HG03575 (cell line): ENCODE measurements around the gene CAMK1G.

Source experiments
- ATAC-seq: cut with Tn5 transposase; IDR thresholded peaks from one replicate; pipeline ENCODE4 v1.9.1; 2021; ENCODE audit not compliant: unreplicated experiment, insufficient number of reproducible peaks, low FRiP score; ENCODE audit errors: extremely low read depth

CAMK1G gene

GRCh38 chr1:209583408-209583807 is at the start of gene CAMK1G:
Gene CAMK1G (plus strand): TSS chr1:209583714. CDS start chr1:209594984, 11,270 bp downstream.
- ATAC-seq = no peak

DNA sequence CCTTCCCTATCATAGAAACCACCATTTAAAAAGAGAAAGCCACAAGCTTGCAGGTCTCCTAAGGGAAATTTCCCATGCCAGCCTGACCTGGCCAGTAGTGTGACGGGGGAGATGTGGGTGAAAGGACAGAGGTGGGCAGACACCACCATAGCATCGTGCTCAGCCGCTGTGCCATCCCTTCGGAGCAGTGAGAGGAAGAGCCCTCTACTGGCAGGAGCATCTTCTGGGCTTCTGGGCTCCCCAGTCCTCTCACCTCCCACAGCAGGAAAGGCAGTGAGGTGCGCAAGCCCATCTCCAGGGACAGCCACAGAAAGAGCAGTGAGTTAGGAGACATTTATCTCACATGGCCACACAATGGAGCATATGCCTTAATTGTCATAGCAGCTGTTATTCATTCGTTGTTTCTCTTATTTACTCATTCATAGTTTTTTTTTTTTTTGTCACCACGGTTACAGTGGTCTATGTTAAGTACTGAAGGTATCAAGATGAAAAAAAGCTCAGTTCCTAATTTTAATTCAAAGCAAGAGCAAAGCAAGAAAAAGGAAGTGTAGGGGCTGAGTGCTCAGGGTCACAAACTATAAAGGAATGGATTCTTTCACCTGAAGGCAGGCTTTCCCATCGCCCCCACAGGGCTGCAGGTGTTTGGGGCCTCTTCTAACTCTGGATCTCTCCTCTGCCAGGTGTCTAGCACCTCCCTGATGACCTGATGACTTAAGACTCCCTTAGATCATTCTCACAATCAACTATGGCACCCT is 48.8 kb upstream of the CAMK1G start:
- ATAC-seq = no peak

DNA sequence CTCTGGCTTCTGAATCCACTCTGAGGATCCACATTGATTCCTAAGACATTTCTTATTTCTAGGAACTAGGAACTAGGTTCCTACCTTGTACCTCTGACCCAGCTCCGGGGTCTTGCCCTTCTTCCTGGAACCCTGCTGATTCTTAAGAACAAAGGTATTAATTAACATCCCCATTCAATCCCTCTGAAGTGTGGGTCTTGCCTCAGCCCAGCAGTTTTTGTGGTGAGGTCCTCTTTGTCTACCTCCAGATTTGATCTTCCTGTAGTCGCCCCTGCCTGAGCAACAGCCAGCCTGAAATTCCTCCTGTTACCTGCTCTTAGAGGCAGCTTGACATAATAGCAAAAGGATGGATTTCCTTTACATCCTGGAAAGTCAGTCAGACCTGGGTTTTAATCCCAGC is 46.7 kb upstream of the CAMK1G start:
- ATAC-seq = no peak

GRCh38 chr1:209537336-209538114 is 46.0 kb upstream of the CAMK1G start:
- ATAC-seq = no peak

GRCh38 chr1:209539576-209539975 is 43.9 kb upstream of the CAMK1G start:
- no peak for ATAC-seq

DNA sequence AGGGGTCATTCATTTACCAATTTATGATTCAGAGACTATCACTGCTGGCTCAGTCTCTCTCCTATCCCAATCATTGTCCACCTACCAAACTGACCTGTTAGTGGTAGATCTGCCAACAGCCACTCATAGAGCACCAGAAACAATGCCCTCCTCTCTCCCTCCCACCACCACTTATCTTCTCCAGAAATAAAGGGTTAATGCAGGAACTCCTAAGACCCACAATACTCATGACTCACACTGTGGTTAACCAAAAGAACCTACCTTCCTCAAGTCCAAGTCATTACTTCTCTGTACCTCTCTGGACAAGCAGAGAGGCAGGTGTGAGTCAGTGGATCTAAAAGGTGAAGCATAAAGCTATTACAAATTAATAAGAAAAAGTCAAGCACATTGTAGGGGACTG is 40.9 kb upstream of the CAMK1G start:
- ATAC-seq = no peak

DNA sequence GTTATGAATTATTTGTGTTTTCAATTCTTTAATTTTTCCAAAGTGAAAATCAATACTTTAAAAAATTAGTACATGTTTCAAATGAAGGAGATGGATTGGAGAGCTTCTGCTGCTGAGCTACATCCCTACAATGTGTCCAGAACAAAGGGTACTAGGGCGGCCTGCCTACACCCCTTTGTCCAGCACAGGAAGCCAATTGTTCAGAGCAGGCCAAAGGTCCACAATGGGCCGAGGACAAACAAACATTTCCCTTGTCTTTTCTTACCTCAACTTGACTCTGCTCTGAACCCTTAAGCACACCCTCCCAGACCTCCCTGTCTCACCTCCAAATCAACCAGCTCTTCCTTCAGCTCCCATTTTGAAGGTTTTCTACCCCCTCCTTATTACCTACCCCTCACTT is 39.4 kb upstream of the CAMK1G start:
- no peak for ATAC-seq

GRCh38 chr1:209545423-209545822 is 38.1 kb upstream of the CAMK1G start:
- ATAC-seq = no peak

GRCh38 chr1:209546390-209547085 is 37.0 kb upstream of the CAMK1G start:
- no peak for ATAC-seq

DNA sequence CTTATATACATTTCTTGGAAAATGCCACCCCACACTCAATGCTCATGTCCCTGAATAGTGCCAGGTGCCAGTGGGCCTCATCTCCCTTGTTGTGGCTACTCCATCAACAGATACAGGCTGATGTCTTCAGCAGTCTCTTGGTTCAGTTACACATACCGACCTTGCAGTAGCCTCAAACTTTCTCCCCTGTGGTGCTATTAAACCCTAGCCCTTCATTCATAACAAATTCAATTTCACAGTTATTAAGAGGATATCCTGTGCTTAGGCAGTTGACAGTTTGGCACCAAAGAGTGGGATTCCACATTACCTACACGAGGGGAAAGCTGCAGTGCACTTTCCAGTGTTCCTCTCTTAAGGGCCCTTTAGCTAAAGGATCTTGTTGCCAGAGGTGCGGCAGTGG is 35.9 kb upstream of the CAMK1G start:
- ATAC-seq = no peak

GRCh38 chr1:209549443-209550205 is 33.9 kb upstream of the CAMK1G start:
- no peak for ATAC-seq

GRCh38 chr1:209550519-209550918 is 33.0 kb upstream of the CAMK1G start:
- ATAC-seq = no peak

DNA sequence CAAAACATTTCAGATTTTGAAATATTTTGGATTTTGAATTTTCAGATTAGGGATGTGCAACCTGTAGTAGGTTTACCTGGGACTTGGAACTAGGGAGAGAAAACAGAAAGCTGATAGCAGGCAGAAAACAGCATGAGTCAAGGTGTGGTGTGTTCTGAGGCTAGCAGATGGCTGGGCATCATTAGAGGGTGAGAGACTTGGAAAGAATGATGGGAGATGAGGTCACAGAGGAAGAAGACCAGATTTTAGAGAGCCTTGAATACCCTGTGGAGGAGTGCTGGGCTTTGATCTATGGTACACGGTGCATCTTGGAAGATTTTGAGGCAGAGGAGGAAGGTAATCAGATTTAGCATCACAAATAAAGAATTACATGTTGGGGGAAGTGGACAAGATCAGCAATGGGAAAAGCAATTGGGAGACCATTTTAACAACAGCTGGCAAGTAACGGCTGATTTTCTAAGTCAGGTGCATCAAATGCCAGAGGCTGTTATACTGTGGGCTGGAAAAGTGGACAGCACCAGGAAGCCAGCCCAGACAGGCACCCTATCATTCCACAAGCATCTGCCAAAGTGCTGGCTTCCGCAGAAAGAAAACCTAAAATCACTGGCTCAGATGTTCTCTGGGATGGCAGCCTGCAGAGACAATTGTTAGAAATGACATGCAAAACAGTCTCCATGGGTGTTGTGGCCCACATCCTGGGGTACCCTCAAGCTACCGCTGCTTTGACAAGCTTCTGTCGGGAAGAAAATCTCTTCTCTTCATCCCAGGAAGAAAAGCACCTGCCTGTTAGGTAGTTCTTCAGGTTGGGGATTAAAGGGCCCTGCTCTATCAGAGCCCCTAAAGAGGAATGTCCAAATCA is 30.9 kb upstream of the CAMK1G start:
- no peak for ATAC-seq

DNA sequence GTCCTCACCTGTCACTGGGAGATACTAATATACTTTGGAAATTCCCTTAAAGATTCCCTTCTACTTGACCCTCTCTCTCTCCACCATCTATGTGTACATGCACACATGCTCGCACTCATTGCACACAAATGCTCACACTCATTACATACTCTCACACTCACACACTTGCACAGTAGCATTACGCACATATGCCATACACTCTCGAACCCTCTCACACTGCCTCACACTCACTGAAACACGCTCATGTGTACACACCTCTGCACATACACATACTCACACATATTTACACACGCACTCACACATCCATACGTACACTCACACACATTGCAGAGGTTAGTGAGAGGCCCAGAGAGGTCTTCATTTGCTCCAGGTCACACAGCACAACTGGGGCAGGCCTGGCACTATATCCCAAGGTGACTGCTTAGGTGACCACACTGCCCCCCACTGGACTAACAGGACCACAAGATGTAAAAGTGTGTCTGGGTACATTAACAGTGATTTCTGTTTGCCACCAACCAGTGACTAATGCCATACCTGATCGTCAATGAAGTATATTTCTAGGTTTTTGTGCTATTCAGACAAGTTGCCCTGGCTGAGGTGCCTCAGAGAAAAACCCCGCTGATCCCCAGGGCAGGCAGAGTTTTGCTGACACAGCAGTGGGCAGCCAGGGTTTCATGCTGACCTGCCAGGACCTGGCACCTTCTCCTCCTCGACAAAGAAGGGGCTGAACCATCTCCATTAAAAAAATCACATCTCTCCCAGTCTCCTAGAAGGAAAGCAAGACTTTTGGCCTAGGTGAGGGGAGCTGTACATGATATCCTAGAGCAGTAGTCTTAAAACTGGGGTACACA is 28.5 kb upstream of the CAMK1G start:
- no peak for ATAC-seq

- ATAC-seq = no peak
Observed at GRCh38 chr1:209556162-209556690, 27.3 kb upstream of the CAMK1G start.

- ATAC-seq = no peak
Observed at GRCh38 chr1:209557221-209557620, 26.3 kb upstream of the CAMK1G start.

DNA sequence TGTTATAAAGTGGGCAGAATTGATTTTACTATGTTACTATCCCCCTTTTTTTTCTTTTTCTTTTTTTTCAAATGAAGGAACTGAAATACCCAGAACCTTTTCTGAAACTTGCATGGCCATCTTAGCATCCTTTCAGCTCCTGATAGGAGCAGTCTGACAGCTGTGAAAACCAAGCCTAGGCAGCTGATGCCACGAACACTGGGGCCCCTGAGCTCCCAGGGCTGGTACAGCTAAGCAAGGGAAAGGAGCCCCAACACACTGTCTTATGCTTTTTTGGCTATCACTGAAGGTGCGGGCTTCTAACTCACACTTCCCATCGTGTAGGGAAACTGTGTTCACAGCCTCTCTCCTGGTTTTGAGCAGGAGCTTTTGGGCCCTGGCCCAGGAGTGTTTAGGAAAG is 23.0 kb upstream of the CAMK1G start:
- no peak for ATAC-seq
